ENCODE measurements around the gene IGF2BP2.

IGF2BP2 gene

DNA sequence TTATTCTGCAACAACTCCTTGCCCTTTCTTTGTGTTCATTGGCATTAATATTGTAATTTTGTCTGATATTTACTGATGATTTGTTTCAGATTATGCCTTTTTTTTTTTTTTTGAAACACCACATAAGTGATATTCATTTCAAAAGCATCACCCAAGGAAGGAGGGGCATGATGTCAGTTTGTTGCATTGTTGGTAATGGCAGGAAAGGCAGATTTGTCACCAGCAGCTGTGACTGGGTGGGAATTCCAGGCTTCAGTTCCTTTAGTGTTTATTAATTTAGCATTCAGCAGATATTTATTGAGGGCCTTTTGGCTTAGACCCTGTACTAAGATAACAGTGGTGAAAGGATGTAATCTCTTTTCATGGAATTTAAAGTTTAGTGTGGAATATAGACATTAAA lies 219.3 kb downstream of the IGF2BP2 start:
- TF ChIP-seq, protein P1, sequence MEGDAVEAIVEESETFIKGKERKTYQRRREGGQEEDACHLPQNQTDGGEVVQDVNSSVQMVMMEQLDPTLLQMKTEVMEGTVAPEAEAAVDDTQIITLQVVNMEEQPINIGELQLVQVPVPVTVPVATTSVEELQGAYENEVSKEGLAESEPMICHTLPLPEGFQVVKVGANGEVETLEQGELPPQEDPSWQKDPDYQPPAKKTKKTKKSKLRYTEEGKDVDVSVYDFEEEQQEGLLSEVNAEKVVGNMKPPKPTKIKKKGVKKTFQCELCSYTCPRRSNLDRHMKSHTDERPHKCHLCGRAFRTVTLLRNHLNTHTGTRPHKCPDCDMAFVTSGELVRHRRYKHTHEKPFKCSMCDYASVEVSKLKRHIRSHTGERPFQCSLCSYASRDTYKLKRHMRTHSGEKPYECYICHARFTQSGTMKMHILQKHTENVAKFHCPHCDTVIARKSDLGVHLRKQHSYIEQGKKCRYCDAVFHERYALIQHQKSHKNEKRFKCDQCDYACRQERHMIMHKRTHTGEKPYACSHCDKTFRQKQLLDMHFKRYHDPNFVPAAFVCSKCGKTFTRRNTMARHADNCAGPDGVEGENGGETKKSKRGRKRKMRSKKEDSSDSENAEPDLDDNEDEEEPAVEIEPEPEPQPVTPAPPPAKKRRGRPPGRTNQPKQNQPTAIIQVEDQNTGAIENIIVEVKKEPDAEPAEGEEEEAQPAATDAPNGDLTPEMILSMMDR (IDR thresholded peaks at IDR 0.05; ENCODE audit: insufficient read depth, missing control alignments) = no peak
- DNase-seq (ENCODE audit: insufficient read length, low spot score) = no peak
- no peak for FAIRE-seq

- TF ChIP-seq, protein P1 (IDR thresholded peaks at IDR 0.05; ENCODE audit: insufficient read depth, missing control alignments) = no peak
- FAIRE-seq = no peak
- DNase-seq (ENCODE audit: insufficient read length, low spot score) = no peak
Measured at GRCh38 chr3:185595526-185595925, 229.3 kb downstream of the IGF2BP2 start.

DNA sequence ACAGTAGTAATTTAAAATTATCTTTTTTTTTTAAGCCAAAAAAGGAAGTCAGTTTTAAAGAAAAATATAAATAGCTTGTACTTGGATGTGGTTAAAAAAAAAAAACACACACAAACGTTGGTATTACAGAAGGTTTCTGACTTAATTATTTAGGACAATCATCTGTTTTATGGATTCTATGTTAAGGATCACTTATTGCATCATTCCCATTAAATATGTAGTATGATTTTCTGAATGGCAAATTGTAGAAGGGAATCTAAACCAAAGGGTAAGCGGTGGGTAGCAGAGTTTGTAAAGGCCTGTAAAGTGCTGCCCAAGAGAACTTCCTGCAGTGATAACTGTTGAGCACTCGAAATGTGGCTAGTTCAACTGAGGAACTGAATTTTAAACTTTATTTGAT lies 230.8 kb downstream of the IGF2BP2 start:
- TF ChIP-seq, protein P1 (IDR thresholded peaks at IDR 0.05; ENCODE audit: insufficient read depth, missing control alignments) = no peak
- FAIRE-seq = no peak
- no peak for DNase-seq (ENCODE audit: insufficient read length, low spot score)

Data from D721Med (cell line).